ENCODE data around the gene MRPL57.
"Not testable (repeated sequence)": the region's sequence is repeated elsewhere in the genome, so short reads cannot be mapped to it uniquely, and the experiment has no call there.

Gene MRPL57

GRCh38 chr13:21218351-21219035, 42.0 kb downstream of the MRPL57 start:
- peak overlapping the region; percentile 26 for H3K27ac Mint-ChIP-seq
- H3K4me3 Mint-ChIP-seq, result no peak overlapping the region
- peaks cover 13% of the 10 kb centered on the region for H3K4me1 Mint-ChIP-seq
- H3K27me3 Mint-ChIP-seq, result peaks cover 9% of the 10 kb centered on the region
- H3K36me3 Mint-ChIP-seq, result no peaks in the 10 kb centered on the region
- H3K9me3 Mint-ChIP-seq, result peaks cover 7% of the 10 kb centered on the region

- H3K4me1 Mint-ChIP-seq, result peaks cover 13% of the 10 kb centered on the region
- H3K4me3 Mint-ChIP-seq, result no peak overlapping the region
- H3K27ac Mint-ChIP-seq, result no peak overlapping the region
- no peaks in the 10 kb centered on the region for H3K36me3 Mint-ChIP-seq
- peaks cover 7% of the 10 kb centered on the region for H3K9me3 Mint-ChIP-seq
- peaks cover 4% of the 10 kb centered on the region for H3K27me3 Mint-ChIP-seq
Measured at GRCh38 chr13:21219036-21219381, 42.6 kb downstream of the MRPL57 start.

DNA sequence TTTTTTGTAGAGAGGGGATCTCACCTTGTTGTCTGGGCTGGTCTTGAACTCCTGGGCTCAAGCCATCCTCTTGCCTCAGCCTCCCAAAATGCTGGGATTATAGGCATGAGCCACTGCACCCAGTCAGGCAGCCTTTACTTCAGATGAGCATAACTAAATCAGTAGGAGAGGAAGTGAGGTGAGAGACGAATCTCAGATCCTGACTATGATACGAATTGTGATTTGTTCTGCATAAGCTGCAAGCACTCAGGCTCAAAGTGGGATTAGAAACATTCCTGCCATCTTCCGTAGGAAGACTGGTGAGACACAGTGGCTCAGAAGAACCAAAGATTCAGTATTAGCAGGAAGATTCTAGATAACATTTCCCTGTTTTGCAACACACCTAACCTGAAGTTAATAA, 43.3 kb downstream of the MRPL57 start:
- H3K27ac Mint-ChIP-seq, H3K9me3 Mint-ChIP-seq, H3K27me3 Mint-ChIP-seq, H3K4me3 Mint-ChIP-seq, H3K36me3 Mint-ChIP-seq: not testable (repeated sequence)
- peaks cover 13% of the 10 kb centered on the region for H3K4me1 Mint-ChIP-seq

DNA sequence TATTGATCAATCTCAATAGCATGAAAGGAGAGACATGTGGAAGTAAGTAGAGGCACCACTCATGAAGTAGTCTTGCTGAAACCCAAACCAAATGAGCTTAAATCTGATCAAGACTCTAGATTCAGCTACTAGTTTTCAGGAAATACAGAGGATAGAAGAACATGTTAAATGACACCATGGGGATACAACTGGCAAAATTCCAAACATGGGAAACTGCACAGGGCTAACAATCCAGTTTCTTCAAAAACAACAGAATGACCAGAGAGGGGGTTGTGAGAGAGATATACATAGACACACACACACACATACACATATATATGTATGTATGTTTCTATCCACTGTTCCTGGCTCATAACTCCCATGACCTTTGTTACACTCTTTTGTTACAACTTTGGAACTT, 44.8 kb downstream of the MRPL57 start:
- Mint-ChIP-seq H3K9me3 (peaks cover 7% of the 10 kb centered on the region), H3K4me3 (no peak overlapping the region), H3K27ac (no peak overlapping the region), H3K27me3 (no peaks in the 10 kb centered on the region), H3K4me1 (peaks cover 13% of the 10 kb centered on the region), H3K36me3 (no peaks in the 10 kb centered on the region)

GRCh38 chr13:21225082-21225481, 48.6 kb downstream of the MRPL57 start:
- Mint-ChIP-seq H3K4me1 (no peaks in the 10 kb centered on the region), H3K4me3 (no peak overlapping the region), H3K36me3 (no peaks in the 10 kb centered on the region), H3K27ac (no peak overlapping the region), H3K27me3 (no peaks in the 10 kb centered on the region), H3K9me3 (peaks cover 7% of the 10 kb centered on the region)

- Mint-ChIP-seq H3K36me3 (no peaks in the 10 kb centered on the region), H3K4me1 (no peaks in the 10 kb centered on the region), H3K27ac (no peak overlapping the region), H3K9me3 (peaks cover 7% of the 10 kb centered on the region), H3K4me3 (no peak overlapping the region), H3K27me3 (no peaks in the 10 kb centered on the region)
Measured at GRCh38 chr13:21225841-21226581, 49.6 kb downstream of the MRPL57 start.

- peaks cover 11% of the 10 kb centered on the region for H3K4me1 Mint-ChIP-seq
- H3K27me3 Mint-ChIP-seq, result no peaks in the 10 kb centered on the region
- no peaks in the 10 kb centered on the region for H3K9me3 Mint-ChIP-seq
- H3K36me3 Mint-ChIP-seq, result no peaks in the 10 kb centered on the region
- H3K4me3 Mint-ChIP-seq, result no peak overlapping the region
- H3K27ac Mint-ChIP-seq, result no peak overlapping the region
Measured at GRCh38 chr13:21227917-21228316, 51.5 kb downstream of the MRPL57 start.

All from activated naive CD4-positive, alpha-beta T cell treated with anti-CD3 and anti-CD28 coated beads, Interleukin-2, amount 50 U/mL, for 24 hours (primary cell).